SJSA1 (cell line): ENCODE measurements around the gene MGARP. TPM values are rescaled to one million over a fixed set of nuclear protein-coding genes. Genes with fewer than 3 reads are reported as not detected.
A peak's percentile ranks its signal among the peaks of the same experiment; 100 is the strongest.
"Not testable (repeated sequence)": the region's sequence is repeated elsewhere in the genome, so short reads cannot be mapped to it uniquely, and the experiment has no call there.

ENCODE experiments used
- DNase-seq, 2 experiments: peaks; one replicate each; pipeline ENCODE4 v3.0.0-alpha.2; 2015 to 2020; ENCODE audit warnings: low spot score in 2 of 2, low read depth in 1 of 2
- H3K27ac ChIP-seq: fragments of 250-450 bp; sonication (Bioruptor Pico); 2 replicates; pipeline ENCODE4 v1.5.1; 2020; ENCODE audit warnings: mild to moderate bottlenecking, moderate library complexity
- H3K27me3 ChIP-seq: fragments of 250-450 bp; sonication (Bioruptor Pico); replicated peaks from 2 replicates; pipeline ENCODE4 v1.5.1; 2020; ENCODE audit warnings: mild to moderate bottlenecking, moderate library complexity
- H3K36me3 ChIP-seq: fragments of 250-450 bp; sonication (Bioruptor Pico); 2 replicates; pipeline ENCODE4 v1.5.1; 2020; ENCODE audit warnings: mild to moderate bottlenecking
- H3K4me1 ChIP-seq: fragments of 250-450 bp; sonication (Bioruptor Pico); replicated peaks from 2 replicates; pipeline ENCODE4 v1.6.1; 2021; ENCODE audit warnings: mild to moderate bottlenecking
- H3K4me3 ChIP-seq: fragments of 250-450 bp; sonication (Bioruptor Pico); 2 replicates; pipeline ENCODE4 v1.5.1; 2020; ENCODE audit warnings: mild to moderate bottlenecking
- H3K9me3 ChIP-seq: fragments of 250-450 bp; sonication (Bioruptor Pico); replicated peaks from 2 replicates; pipeline ENCODE4 v1.5.1; 2020; ENCODE audit warnings: mild to moderate bottlenecking
- total RNA-seq: library from RNA; depleted of rRNA; stranded (reverse); fragments of >200 nt; shearing (Covaris generic); gene quantifications from 2 replicates; pipeline ENCODE4 v1.2.3, GENCODE V29; 2014; rRNA removed

MGARP gene
- total RNA-seq: 1.6 and 6.1 TPM in 2 replicates

DNA sequence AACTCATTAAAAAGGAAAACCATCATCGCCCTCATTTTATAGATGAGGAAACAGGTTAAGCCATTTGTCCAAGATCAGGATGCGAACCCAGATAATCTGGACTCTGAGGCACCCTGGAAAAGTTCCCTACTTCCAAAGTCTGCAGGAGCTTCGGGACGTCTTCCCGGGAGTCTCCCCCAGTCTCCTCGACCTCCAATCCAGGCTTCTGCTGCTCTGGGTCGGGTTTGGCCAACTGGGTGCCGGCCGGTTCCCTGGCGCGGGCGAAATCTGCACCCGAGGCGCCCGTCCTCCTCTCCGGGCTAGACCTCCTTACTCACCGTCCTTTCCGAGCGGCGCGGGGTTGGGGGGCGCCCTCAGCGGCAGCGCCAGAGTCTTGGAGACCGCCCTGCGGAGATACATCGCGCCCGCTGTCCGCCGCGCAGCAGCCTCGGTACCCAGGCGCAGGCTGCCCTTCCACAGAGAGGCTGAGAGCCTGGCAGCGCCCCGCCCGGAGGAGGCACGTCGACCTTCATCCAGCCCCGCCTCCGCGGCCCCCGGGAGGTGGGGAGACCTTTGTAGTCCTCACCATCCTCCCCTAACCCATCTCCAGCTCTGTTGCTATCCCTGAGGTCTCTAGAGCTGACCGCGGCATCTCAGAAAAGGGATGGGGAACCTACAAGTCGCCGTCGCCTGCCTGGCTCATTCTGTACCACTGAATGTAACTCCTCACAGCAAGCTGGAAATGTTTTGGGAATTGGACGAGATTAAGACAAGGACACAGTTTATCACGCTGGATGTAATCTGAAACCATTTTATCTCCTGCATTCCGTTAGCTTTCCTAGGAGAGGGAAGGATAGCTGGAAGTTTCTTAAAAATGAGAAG is at the start of gene MGARP:
Gene MGARP (minus strand): TSS at position 466 of the 861 bp plus-strand sequence. CDS start 67 bp downstream, at position 399.
- Histone ChIP-seq H3K27me3 (no peaks in the 10 kb centered on the region), H3K27ac (no peak within 1 kb of the TSS), H3K9me3 (no peaks in the 10 kb centered on the region), H3K4me1 (no peaks in the 10 kb centered on the region), H3K36me3 (no peaks in the 10 kb centered on the region), H3K4me3 (peak within 1 kb of the TSS; percentile 26)
- no peak for DNase-seq

DNA sequence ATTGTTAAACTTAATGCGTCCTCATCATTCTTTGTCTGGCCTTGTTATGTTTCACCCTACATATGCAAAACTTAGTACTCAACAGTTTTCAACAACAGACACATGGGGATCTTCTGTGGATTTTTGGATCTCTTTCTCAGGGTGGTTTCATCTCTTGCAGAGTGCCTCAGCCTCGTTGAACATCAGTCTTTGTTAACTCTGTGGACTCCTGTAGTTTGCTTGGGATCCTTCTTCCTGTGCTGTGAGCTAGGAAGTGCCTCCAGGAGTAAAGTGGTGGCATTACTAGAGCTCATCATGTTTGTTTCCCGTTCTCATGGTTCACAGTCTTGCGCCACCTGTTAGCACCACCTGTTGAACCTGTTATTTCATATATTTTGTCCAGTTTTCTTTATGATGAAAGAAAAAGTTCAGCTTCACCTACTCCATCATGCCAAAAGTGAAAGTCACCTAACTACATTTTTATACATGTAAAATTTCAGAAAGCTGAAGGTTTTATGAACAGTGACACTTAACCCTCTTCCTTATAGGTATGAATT is 49.7 kb upstream of the MGARP start:
- H3K27ac ChIP-seq: no peak overlapping the region
- DNase-seq: no peak
- H3K4me1 ChIP-seq: no peaks in the 10 kb centered on the region
- H3K36me3 ChIP-seq: peaks cover 10% of the 10 kb centered on the region
- H3K27me3 ChIP-seq: no peaks in the 10 kb centered on the region
- no peaks in the 10 kb centered on the region for H3K9me3 ChIP-seq
- H3K4me3 ChIP-seq: no peak overlapping the region

DNA sequence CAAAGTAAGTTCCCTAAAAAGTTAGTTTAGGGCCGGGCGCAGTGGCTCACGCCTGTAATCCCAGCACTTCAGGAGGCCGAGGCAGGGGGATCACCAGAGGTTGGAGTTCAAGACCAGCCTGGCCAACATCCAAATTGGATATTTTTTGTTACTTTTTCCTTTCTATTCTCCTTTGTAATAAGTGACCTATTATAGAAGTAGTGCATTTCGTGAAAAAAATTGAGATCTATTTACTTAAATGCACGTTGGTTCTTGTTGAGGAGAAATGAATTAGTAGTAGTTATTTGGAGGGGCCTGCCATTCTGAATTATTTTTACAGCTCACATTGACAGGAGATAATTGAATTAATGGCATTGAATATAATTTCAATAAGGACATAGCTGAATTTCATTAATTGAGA is 44.6 kb upstream of the MGARP start:
- DNase-seq: no peak
- Histone ChIP-seq H3K27ac (no peak overlapping the region), H3K9me3 (no peaks in the 10 kb centered on the region), H3K27me3 (no peaks in the 10 kb centered on the region), H3K4me3 (no peak overlapping the region), H3K4me1 (no peaks in the 10 kb centered on the region; the same call in 1 of the 2 replicates), H3K36me3 (peaks cover 9% of the 10 kb centered on the region; the same call in 1 of the 2 replicates)

DNA sequence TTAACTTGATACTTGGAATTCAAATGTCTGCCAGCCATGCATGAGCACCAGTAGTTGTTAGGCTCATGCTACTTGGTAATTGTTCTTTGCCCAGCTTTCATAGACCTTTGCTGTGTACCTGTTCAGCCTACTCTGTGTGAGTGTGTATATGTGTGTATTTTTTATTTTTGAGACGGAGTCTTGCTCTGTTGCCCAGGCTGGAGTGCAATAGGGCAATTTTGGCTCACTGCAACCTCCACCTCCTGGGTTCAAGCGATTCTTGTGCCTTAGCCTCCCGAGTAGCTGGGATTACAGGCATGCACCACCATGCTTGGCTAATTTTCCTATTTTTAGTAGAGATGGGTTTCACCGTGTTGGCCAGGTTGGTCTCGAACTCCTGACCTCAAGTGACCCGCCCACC is 42.5 kb upstream of the MGARP start:
- H3K9me3 ChIP-seq, H3K4me1 ChIP-seq, H3K27ac ChIP-seq, H3K27me3 ChIP-seq, H3K4me3 ChIP-seq, DNase-seq, H3K36me3 ChIP-seq: not testable (repeated sequence)

DNA sequence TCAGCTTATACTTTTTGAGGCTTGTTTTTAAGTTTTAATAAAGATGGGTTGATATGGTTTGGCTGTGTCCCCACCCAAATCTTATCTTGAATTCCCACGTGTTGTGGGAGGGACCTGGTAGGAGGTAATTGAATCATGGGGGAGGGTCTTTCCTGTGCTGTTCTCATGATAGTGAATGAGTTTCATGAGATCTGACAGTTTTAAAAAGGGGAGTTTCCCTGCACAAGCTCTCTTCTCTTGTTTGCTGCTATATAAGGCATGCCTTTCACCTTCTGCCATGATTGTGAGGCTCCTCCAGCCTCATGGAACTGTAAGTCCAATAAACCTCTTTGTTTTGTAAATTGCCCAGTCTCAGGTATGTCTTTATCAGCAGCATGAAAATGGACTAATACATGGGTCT is 42.0 kb upstream of the MGARP start:
- not testable (repeated sequence) for DNase-seq, H3K9me3 ChIP-seq, H3K27me3 ChIP-seq, H3K27ac ChIP-seq, H3K4me1 ChIP-seq, H3K36me3 ChIP-seq, H3K4me3 ChIP-seq

DNA sequence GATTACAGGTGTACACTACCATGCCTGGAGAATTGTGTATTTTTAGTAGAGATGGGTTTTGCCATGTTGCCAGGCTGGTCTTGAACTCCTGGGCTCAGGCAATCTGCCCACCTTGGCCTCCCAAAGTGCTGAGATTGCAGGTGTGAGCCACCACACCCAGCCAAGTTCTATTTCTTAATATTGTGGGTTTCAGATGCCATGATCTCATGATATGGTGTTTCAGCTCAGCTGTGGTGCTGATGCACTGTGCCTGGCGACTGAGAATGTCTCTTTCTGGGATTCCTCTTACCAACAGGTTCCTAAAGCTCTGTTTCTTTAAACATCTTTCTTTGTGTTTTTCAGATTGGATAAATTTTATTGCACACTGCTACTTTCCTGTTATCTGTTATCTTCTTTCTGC is 39.5 kb upstream of the MGARP start:
- H3K4me3 ChIP-seq: no peak overlapping the region
- DNase-seq: no peak
- no peaks in the 10 kb centered on the region for H3K27me3 ChIP-seq
- H3K9me3 ChIP-seq: no peaks in the 10 kb centered on the region
- no peak overlapping the region for H3K27ac ChIP-seq
- no peaks in the 10 kb centered on the region; the same call in 1 of the 2 replicates for H3K4me1 ChIP-seq
- H3K36me3 ChIP-seq: peaks cover 6% of the 10 kb centered on the region; the same call in 1 of the 2 replicates

DNA sequence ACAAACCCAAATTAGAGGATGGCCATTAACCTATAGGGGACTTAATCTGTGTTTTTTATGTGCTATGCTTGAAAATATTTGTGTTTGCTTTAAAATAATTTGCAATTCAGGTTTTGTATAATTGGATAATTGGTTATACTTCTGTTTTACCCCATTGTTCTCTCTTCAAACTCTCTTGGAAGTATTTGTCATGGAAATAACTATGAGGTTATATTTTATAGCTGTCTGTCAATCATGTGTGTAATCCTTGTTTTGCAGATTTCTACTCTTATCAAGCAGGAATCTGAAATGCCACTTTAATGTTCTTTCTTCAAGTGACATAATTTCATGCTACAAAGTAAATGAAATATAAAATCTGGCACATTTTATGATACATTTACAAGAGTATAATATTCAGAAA is 37.6 kb upstream of the MGARP start:
- Histone ChIP-seq H3K36me3 (peaks cover 14% of the 10 kb centered on the region; the same call in 1 of the 2 replicates), H3K27me3 (no peaks in the 10 kb centered on the region), H3K4me3 (no peak overlapping the region), H3K9me3 (no peaks in the 10 kb centered on the region), H3K4me1 (no peaks in the 10 kb centered on the region), H3K27ac (no peak overlapping the region)
- no peak for DNase-seq

DNA sequence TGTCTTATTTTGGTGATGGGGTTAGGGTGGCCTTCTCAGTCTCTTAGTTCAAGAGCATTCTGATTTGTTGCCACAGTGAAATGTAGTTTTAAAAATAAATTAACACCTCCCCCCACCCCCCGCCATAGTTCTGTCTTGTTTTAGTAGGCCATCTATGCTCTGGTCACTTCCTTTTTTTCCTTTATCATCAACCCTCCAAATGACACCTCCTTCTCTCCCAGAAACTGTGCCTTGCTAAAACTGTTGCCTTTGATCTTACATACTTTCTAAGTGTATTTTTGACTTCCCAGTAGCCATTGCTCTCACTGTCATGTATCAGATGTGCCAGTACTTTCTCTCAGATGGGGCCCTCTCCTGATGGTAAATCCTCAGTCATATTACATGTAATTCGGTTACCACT is 36.7 kb upstream of the MGARP start:
- H3K9me3 ChIP-seq: no peaks in the 10 kb centered on the region; the same call in 1 of the 2 replicates
- peaks cover 15% of the 10 kb centered on the region for H3K36me3 ChIP-seq
- no peak overlapping the region for H3K4me3 ChIP-seq
- no peaks in the 10 kb centered on the region for H3K27me3 ChIP-seq
- no peak for DNase-seq
- no peak overlapping the region for H3K27ac ChIP-seq
- H3K4me1 ChIP-seq: no peaks in the 10 kb centered on the region

DNA sequence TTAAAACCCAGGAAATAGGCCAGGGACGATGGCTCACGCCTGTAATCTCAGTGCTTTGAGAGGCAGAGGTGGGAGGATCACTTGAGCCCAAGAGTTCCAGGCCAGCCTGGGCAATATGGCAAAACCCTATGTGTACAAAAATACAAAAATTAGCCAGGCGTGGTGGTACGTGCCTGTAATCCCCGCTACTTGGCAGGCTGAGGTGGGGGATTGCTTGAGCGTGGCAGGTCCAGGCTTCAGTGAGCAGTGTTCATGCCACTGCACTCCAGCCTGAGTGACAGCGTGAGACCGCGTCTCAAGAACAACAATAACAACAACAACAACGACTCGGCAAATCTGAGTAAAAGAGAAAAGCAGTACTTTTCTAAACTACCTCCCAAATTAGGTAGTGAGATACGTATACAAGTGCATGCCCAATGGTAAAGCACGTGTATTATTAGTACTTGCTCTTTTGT is 35.2 kb upstream of the MGARP start:
- Histone ChIP-seq H3K27ac (no peak overlapping the region), H3K4me3 (no peak overlapping the region), H3K4me1 (no peaks in the 10 kb centered on the region), H3K27me3 (no peaks in the 10 kb centered on the region), H3K36me3 (peaks cover 15% of the 10 kb centered on the region), H3K9me3 (no peaks in the 10 kb centered on the region; the same call in 1 of the 2 replicates)
- no peak for DNase-seq

DNA sequence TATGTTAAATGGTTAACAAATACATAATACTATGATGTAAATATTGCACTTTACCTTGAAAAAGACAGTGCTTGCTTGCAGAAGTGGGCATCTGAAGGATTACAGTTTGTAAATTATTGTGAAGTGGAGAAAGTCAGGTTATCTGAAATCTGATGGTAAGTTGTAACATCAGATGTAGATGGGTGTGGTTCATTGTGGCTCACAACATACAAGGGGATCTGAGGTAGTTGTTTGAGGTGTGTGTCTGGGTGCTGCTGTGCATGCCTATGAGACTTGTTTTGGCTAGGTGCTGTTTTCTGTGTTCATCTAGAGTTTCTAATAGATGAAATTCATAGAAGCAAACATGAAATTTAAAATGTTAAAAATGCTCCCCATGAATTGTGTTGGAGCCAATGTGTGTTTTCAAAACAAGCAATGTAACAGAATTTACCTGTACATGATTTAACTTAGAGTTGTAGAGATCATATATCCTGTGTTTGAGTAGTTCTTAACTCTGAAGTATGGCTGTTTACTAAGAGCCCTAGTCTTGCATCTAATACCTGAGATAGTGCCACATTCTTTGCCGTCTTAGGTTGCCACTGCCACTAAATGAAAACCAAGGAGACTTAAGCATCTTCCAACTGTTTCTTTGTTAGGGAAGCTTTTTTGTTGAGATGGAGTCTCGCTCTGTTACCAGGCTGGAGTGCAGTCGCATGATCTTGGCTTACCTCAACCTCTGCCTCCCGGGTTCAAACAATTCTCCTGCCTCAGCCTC is 34.2 kb upstream of the MGARP start:
- Histone ChIP-seq H3K27ac (no peak overlapping the region), H3K27me3 (no peaks in the 10 kb centered on the region), H3K4me1 (no peaks in the 10 kb centered on the region), H3K9me3 (no peaks in the 10 kb centered on the region; the same call in 1 of the 2 replicates), H3K4me3 (no peak overlapping the region), H3K36me3 (peaks cover 15% of the 10 kb centered on the region)
- no peak for DNase-seq

DNA sequence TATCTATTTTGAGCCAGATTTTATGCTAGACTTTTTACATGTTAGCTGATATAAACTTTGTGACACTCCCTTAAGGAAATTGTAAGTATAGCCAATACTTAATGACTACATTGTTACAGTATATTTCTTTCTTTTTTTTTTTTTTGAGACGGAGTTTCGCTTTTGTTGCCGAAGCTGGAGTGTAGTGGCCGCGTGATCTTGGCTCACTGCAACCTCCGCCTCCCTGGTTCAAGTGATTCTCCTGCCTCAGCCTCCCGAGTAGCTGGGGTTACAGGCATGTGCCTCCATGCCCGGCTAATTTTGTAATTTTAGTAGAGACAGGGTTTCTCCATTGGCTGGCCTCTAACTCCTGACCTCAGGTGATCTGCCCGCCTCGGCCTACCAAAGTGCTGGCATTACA is 33.4 kb upstream of the MGARP start:
- not testable (repeated sequence) for H3K4me3 ChIP-seq, DNase-seq, H3K27me3 ChIP-seq, H3K4me1 ChIP-seq, H3K27ac ChIP-seq, H3K9me3 ChIP-seq
- peaks cover 18% of the 10 kb centered on the region for H3K36me3 ChIP-seq

DNA sequence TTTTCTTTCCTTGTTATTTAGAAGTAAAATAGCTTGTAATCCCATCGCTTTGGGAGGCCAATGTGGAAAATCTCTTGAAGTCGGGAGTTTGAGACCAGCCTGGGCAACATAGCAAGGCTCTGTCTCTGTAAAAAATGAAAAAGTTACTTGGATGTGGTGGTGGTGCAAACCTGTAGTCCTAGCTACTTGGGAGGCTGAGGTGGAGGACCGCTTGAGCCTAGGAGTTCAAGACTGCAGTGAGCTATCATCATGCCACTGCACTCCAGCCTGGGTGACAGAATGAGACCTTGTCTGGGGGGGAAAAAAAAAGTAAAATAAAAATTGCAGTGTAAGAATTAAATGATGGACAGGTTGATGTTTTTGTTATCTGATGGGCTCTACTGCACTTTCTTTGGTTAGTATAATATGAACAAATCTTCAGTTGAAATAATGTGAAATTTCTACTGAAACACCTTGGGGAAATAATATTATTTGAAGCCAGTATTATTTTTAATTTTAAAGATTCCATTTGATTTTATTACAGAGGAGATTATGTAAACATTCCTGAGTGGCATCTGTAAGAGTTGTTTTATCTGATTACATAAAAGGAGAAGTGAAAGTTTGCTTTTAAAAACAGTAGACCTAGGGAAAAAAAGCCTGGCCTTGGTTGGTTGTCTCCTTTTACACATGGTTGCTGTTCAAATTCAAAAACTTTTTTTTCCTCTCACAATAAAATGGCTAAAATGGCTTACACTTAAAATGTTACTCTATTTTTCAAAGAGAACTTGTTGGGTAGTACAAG is 32.7 kb upstream of the MGARP start:
- no peaks in the 10 kb centered on the region for H3K27me3 ChIP-seq
- H3K36me3 ChIP-seq: peaks cover 23% of the 10 kb centered on the region
- H3K4me3 ChIP-seq: no peak overlapping the region
- no peak overlapping the region for H3K27ac ChIP-seq
- no peaks in the 10 kb centered on the region; the same call in 1 of the 2 replicates for H3K9me3 ChIP-seq
- no peaks in the 10 kb centered on the region for H3K4me1 ChIP-seq
- DNase-seq: no peak

DNA sequence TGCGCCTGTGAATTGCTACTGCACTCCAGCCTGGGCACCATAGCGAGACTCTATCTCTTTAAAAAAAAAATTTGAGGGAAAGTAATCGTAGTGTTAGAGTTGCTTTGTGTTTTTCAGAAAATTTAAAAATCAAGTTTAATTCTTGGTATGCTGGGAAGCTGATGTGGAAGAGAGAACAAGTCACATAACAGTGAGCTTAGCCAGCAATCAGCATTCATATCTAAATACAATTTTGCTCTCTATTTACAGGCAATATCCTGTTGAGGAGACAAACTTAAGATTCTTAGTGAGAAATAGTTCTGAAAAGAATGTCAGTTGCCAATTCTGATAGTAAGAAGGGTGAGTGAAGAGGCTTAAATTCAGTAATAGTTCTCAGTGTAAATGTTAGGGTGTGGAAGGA is 31.9 kb upstream of the MGARP start:
- H3K27ac ChIP-seq: no peak overlapping the region
- DNase-seq: no peak
- no peaks in the 10 kb centered on the region for H3K4me1 ChIP-seq
- no peaks in the 10 kb centered on the region for H3K27me3 ChIP-seq
- H3K9me3 ChIP-seq: no peaks in the 10 kb centered on the region; the same call in 1 of the 2 replicates
- peaks cover 28% of the 10 kb centered on the region for H3K36me3 ChIP-seq
- no peak overlapping the region for H3K4me3 ChIP-seq
